Fibroblast of mammary gland (primary cell): ENCODE data around the gene DDX4.
"Not testable (repeated sequence)": the region's sequence is repeated elsewhere in the genome, so short reads cannot be mapped to it uniquely, and the experiment has no call there.

Experiments used
- DNase-seq: peaks from one replicate; pipeline ENCODE4 v3.0.0-alpha.2; 2010; ENCODE audit warnings: low read depth
- H3K4me3 ChIP-seq: 2 replicates; pipeline ENCODE4 v1.5.1; 2011; ENCODE audit warnings: low read depth, mild to moderate bottlenecking, low read length, moderate library complexity; ENCODE audit not compliant: control insufficient read depth
- TF ChIP-seq, protein P1 (sequence below): conservative IDR thresholded peaks from 2 replicates; pipeline ENCODE4 v1.5.1; 2011; ENCODE audit warnings: low read depth, low read length, inconsistent platforms; ENCODE audit not compliant: control insufficient read depth, insufficient read depth

The DDX4 gene

GRCh38 chr5:55771175-55771655 lies 33.4 kb downstream of the DDX4 start:
- peak; percentile 2 for DNase-seq
- TF ChIP-seq, protein P1, sequence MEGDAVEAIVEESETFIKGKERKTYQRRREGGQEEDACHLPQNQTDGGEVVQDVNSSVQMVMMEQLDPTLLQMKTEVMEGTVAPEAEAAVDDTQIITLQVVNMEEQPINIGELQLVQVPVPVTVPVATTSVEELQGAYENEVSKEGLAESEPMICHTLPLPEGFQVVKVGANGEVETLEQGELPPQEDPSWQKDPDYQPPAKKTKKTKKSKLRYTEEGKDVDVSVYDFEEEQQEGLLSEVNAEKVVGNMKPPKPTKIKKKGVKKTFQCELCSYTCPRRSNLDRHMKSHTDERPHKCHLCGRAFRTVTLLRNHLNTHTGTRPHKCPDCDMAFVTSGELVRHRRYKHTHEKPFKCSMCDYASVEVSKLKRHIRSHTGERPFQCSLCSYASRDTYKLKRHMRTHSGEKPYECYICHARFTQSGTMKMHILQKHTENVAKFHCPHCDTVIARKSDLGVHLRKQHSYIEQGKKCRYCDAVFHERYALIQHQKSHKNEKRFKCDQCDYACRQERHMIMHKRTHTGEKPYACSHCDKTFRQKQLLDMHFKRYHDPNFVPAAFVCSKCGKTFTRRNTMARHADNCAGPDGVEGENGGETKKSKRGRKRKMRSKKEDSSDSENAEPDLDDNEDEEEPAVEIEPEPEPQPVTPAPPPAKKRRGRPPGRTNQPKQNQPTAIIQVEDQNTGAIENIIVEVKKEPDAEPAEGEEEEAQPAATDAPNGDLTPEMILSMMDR: no peak
- no peak overlapping the region for H3K4me3 ChIP-seq

GRCh38 chr5:55773057-55773456 lies 35.2 kb downstream of the DDX4 start:
- no peak overlapping the region for H3K4me3 ChIP-seq
- TF ChIP-seq, protein P1: no peak
- no peak for DNase-seq

DNA sequence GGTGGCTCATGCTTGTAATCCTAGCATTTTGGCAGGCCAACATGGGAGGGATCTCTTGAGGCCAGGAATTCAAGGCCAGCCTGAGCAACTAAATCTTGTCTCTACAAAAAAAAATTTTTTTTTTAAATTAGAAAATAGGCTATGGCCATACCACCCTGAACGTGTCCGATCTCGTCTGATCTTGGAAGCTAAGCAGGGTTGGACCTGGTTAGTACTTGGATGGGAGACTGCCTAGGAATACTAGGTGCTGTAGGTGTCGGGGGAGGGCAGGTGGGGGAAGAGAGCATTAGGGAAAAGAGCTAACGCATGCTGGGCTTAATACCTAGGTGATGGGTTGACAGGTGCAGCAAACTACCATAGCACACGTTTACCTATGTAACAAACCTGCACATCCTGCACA lies 39.5 kb downstream of the DDX4 start:
- H3K4me3 ChIP-seq: no peak overlapping the region
- no peak for DNase-seq
- TF ChIP-seq, protein P1: no peak

GRCh38 chr5:55800924-55801323 lies 63.1 kb downstream of the DDX4 start:
- H3K4me3 ChIP-seq: no peak overlapping the region
- DNase-seq: no peak
- TF ChIP-seq, protein P1: no peak

GRCh38 chr5:55808814-55809213 lies 71.0 kb downstream of the DDX4 start:
- H3K4me3 ChIP-seq, DNase-seq: not testable (repeated sequence)

- DNase-seq, H3K4me3 ChIP-seq: not testable (repeated sequence)
These were observed 78.1 kb downstream of the DDX4 start for GRCh38 chr5:55815939-55816338.

GRCh38 chr5:55816342-55816741 lies 78.5 kb downstream of the DDX4 start:
- peak; percentile 95 for DNase-seq
- no peak overlapping the region for H3K4me3 ChIP-seq
- TF ChIP-seq, protein P1: no peak

DNA sequence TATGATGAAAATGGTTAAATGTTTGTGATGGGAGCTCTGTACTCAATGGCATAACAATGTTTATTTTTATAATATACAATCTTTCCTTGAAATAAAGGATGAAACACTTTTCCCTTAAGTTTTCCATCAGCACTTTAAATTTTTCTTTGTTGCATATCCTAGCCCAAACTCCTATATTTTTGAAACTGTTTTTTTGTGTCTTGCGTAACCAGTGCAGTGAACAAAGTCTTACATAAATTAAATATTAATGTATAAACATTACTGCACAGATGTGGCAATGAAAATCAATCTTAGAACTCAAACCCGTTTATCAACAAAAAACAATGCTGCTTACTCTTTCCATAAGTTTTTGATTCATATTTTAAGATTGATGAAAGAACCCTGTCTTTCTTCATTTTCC lies 79.2 kb downstream of the DDX4 start:
- DNase-seq: peak; percentile 18
- TF ChIP-seq, protein P1: no peak
- no peak overlapping the region for H3K4me3 ChIP-seq
